GM19099 (cell line): ENCODE data around the gene NDUFA11.

Experiments
- POLR2A ChIP-seq: IDR thresholded peaks from 3 replicates; pipeline ENCODE4 v1.6.1; 2011; ENCODE audit warnings: low read depth; ENCODE audit not compliant: insufficient read length; ENCODE audit errors: extremely low read depth

NDUFA11 gene

DNA sequence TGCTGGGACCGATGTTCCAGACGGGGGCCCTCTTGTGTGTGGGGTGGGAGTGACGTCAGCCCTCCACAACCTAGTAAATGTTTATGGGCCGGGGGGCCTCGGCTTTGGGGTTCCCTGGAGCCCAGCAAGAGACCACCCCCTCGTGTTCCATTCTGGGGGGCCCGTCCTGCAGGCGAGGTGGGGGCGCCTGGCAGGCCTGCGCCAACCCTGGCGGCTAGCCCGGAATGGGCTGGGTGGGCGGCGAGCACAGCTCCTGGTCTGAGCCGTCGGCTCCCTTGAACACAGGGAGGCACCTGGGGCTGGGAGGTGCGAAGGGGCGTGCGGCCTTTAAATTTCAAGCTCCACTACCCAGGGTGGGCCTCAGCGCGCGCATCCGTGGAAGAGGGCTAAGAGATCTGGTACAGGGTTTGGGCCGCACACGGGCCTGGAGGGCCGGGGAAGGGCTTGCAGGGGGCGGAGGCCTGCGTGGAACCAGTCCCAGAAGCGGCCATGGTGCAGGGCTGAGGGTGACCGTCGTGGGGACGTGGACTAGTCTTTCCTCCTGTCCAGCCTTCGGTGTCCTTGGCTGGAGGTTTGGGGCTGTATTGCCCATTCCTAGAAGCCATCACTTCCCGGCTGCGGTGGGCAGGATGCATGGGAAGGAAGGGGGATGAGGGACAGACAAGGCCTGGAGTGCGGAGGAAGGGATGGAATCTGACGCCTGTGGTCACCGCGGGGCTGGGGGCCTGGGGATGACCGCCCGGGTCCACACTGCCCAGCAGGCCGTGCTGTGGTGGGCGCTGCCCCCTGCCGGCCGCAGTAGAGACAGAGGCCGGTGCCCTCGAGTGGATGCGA lies 11.4 kb downstream of the NDUFA11 start:
- TF ChIP-seq POLR2A = no peak

DNA sequence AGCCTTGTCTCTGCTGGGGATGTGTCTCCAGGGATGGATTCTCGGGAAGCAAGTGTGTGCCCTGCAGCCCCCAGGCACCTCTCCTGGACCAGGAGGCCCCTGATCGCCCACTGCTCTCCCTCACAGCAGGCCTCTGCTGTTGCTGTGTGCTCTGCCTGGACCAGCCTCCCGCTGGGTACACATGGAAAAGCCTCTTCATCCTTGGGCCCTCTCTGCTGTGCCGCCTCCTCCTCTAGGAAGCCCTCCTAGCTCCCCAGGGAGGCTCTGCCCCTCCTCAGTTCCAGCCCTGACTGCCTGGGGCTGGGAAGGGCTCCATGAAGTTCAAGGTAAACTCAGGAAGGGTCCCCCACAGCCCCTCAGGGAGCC lies 12.0 kb downstream of the NDUFA11 start:
- no peak for TF ChIP-seq POLR2A

DNA sequence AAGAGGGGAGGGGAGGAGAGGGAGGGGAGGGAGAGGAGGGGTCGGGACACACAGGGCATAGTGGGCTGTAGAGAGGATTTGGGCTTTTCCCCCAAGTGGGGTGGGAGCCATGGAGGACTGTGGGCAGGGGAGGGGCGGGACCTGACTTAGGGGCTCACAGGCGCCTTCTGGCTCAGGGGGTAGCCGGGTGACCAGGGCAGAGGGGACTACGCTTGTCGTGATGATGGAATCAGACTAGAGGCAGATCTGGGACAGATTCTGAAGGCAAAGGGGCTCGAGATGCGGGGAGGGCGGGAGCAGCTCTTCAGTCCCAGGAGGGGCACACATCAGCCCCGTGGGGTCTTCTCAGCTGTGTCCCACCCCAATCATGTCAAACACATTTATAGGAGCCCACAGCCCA lies 13.5 kb downstream of the NDUFA11 start:
- no peak for TF ChIP-seq POLR2A

DNA sequence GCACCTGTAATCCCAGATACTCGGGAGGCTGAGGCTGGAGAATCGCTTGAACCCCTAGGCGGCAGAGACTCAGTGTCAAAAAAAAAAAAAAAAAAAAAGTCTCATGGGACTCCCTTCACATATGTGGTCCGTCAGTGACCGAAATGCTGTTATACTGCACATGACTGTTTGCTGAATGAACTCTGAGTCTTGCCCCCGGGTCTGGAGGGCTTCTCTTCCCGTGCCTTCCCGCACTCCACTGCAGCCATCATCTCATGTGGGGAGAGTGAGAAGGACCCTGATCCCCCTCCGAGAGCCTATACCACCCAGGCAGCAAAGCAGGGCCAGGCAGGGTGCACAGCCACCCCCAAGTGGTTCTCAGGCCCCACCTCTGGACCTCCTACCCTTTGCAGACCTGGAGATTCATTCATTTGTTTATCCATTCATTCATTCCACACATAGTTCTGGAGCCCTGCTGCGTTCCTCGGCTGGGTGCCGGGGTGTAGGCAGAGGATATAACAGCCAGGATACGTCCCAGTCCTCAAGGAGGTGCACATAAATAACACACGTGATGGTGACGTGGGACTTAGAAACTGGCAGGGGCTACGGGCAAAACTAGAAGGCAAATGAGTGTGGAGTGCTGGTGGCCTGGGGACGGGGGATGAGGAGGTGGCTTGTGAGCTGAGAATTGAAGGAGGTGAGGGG lies 14.2 kb downstream of the NDUFA11 start:
- no peak for TF ChIP-seq POLR2A

DNA sequence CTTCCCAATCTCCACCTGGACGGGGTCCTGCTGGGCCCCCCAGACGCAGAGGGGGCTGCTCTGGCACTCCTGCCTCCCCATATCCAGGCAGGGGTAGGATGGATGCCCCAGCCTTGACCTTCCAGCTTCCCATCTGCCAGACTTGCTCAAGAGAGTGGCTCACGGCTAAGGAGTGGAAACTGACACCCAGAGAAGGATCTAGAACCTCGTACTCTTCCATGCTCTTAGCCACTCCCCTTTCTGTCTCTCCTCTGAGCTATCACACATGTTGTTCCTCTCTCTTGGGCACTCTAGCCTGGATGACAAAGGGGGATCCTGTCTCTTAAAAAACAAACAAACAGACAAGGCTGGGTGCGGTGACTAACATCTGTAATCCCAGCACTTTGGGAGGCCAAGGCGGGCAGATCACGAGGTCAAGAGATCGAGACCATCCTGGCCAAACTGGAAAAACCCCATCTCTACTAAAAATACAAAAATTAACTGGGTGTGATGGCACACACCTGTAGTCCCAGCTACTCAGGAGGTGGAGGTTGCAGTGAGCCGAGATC lies 21.1 kb downstream of the NDUFA11 start:
- no peak for TF ChIP-seq POLR2A

DNA sequence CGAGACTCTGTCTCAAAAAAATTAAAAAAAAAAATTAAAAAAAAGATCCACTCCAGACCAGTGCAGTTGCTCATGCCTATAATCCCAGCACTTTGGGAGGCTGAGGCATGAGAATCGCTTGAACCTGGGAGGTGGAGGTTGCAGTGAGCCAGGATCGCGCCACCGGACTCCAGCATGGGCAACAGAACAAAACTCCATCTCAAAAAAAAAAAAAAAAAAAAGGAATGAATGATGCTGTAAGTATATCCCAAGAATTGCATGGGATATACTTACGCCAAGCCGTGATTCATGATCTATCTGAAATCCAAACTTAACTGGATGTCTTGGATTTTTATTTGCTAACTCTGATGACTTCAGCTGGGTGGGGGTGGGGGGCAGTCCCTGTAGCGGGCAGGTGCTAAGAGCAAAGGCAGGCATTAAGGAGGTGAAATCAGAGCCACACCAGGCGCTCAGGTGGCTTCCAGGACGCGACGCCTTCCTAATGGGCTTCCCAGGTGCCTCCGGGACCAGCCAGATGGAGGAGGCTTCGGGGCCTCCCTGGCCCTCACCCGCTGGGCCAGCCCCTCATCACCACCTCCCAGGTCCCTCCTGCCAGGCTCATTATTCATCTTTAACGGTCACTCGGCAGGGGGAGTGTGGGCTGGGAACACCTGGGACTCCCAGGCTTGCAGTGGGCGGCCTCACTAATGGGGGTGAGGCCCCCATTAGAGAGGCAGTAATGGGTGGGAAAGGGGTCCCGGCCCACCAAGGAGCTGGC lies 21.9 kb downstream of the NDUFA11 start:
- no peak for TF ChIP-seq POLR2A

DNA sequence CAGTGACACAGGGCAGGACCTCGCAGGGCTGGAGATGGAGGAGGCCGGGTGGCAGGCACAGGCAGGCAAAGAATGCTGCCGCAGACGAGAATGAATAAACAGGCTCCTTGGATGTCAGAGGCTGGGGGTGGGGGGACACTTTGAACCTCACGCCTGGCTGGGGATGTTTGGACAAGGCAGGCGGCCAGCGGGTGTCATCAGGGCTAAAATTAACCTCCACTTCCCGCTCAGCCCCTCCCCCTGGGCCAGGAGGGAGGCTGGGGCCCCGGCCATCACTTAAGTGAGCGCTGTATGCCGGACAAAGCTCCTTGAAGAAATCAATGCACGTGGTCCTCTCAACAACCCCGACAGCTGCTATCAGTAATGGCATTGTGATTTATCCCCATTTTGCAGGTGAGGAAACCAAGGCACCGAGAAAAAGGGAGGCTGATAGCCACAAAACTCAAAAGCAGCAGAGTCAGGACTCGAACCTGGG lies 22.9 kb downstream of the NDUFA11 start:
- TF ChIP-seq POLR2A = no peak

DNA sequence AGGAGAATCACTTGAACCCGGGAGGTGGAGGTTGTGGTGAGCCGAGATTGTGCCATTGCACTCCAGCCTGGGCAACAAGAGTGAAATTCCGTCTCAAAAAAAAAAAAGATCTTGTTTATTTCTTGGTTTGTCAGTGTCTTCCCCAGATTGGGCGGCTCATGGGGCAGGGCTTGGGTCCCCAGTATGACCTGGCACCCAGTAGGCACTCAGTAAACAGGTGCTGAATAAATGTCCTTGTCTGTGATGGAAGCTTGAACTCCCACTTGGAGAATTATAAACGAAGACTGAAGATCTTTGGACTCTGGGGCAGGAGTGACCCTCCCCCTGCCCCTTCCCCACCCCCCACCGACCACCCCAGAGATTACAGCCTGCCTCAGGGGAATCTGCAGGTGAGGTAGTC lies 23.4 kb downstream of the NDUFA11 start:
- TF ChIP-seq POLR2A = no peak

DNA sequence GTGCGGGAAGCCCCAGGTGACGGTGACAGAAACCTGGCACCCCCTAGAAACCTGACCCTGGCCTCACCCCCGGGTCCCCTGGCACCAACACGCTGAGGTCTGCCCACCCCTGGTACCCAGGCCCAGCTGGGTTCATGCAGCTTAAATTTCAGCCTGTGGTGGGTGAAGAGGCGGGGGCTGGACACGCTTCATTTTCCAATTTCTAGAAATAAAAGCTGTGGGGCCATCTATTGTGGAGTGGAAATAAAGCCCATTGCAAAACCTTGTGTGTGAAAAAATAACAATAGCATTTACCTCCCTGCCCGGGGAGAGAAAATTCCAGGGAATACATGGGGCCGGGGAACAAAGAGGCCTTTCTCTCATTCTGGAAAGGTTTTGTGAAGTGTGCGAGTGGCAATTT lies 25.7 kb downstream of the NDUFA11 start:
- no peak for TF ChIP-seq POLR2A

DNA sequence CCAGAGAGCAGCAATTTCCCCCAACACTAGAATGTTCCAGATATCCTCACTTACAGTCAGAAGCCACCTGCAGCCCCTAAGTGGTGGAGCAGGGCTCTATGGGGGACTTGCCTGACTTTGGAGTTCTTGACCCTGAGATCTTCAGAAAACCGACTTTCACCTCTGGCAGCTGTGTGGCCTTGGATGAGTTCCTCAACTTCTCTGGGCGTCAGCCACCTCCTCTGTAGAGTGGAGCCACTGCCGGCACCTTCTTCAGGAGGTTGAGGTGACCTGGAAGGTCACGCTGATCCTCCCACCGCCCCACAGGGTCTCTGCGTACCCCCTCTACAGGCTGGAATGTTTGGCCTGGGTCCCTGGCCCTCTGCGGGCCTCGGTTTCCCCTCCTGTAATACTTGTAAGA lies 26.2 kb downstream of the NDUFA11 start:
- TF ChIP-seq POLR2A = no peak

DNA sequence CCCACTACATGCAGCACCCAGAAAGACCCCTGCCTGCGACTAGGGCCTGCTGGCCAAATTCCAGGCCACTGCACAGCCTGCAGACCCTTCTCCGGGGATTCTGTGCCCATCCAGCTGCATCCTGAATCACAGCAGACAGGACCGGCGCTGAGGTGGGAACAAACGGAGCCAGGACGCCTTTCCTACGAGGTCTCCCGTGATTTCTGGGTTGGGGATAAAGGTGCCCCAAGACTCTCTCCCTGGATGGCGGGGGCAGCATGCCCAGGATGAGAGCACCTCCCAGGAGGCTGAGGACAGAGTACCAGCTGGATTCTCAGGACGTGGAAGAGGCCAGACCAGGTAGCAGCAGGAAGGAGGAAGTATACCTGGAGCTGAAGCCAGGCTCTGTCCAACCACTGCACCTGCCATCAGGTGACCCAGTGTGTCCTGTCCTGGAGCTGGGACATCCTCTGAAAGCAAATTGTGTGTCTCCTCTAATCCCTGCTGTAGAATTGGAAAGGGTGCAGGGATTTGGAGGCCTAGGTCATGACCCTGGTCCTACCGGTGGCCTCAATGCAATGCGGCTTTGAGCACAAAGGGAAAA lies 29.9 kb downstream of the NDUFA11 start:
- TF ChIP-seq POLR2A = no peak

DNA sequence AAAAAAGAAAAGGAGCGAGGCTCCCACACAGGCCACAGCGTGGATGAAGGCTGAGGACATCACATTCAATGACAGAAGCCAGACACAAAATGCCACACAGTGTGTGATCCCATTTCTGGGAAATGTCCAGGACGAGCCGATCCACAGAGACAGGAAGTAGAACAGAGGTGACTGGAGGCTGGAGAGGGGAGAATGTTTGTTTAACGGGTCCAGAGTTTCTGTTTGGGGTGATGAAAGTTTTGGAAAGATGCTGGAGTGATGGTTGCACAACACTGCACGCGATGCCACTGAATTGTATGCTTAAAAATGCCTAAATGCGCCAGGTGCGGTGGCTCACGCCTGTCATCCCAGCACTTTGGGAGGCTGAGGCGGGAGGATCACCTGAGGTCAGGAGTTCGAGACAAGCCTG lies 32.6 kb downstream of the NDUFA11 start:
- TF ChIP-seq POLR2A = no peak

DNA sequence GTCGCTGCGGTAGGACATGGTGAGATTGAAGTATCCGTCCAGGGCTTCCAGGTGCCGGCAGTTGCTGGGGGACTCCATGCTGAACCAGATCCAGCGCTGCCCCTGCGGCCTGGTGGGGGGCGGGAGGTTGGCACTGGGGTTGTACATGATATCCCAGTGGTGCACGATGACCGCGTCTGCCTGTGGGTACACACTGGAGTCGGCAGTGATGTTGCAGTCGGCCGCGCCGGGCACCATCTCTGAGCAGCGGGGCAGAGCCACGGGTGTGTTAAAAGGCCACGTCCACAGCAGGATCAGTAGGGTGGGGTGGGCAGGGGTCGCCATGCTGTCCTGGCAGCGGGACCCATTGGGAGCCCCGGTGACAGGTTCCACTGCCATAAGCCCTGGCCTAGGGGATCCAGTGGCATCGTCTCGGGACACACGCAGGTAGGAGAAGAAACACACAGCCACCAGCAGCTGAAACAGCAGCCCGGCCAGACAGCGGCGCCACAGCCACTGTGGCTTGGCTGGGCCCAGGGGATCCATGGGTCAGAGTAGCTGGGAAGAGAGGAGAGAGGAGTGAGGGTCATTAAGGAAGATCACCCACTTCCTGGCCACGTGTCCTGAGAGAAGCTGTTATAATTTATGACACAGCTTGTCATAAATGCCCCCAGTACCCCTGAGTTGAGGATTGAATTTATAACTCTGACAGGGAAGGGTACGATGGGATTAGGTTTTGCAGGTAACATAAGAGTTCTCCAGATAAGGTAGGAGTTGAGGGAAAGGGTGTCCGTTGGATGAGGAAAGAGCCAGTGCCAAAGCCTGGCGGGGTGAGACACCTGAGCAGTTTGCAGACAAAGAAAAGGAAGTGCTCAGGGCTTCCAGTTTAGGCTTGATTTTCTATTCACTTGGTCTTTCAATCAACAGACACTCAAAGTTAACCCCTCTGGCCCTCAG lies 36.1 kb downstream of the NDUFA11 start:
- TF ChIP-seq POLR2A = no peak

DNA sequence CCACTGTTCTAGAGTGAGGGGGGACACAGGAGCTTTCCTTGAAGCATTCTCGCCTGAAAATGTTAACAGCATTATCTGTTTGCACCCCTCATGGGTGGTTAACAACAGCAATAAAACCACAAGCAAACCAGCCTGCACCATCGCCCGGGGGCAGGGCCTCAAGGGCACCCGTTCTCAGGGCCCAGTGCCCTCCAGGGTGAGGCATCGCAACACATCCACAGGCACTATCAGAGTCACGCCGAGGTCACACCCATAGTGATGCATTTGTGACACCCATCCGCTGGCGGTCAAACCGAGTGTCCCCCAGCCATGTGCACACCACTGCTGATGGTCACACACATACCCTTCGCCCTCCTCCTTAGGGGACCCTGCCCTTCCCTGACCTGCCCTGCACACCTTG lies 37.8 kb downstream of the NDUFA11 start:
- TF ChIP-seq POLR2A = no peak
